Measurements from ENCODE around the gene PWWP2B.
A peak's percentile ranks its signal among the peaks of the same experiment; 100 is the strongest.

Gene PWWP2B

GRCh38 chr10:132440791-132441565, 44.0 kb downstream of the PWWP2B start:
- Histone ChIP-seq H3K36me3 (ENCODE audit: control insufficient read depth, insufficient read depth, low read length) (no peaks in the 10 kb centered on the region), H3K4me1 (ENCODE audit: control insufficient read depth, insufficient read depth, low read length) (peaks cover 4% of the 10 kb centered on the region), H3K4me3 (ENCODE audit: low read length) (no peak overlapping the region), H3K9ac (ENCODE audit: low read length) (no peak overlapping the region), H3K27me3 (ENCODE audit: control insufficient read depth, insufficient read depth, low read length) (no peaks in the 10 kb centered on the region), H3K9me3 (ENCODE audit: control insufficient read depth, low read length) (no peaks in the 10 kb centered on the region)

- H3K9me3 ChIP-seq (ENCODE audit: control insufficient read depth, low read length) = no peaks in the 10 kb centered on the region
- peaks cover 14% of the 10 kb centered on the region for H3K4me1 ChIP-seq (ENCODE audit: control insufficient read depth, insufficient read depth, low read length)
- H3K4me3 ChIP-seq (ENCODE audit: low read length) = no peak overlapping the region
- H3K27me3 ChIP-seq (ENCODE audit: control insufficient read depth, insufficient read depth, low read length) = no peaks in the 10 kb centered on the region
- H3K9ac ChIP-seq (ENCODE audit: low read length) = no peak overlapping the region
- no peaks in the 10 kb centered on the region for H3K36me3 ChIP-seq (ENCODE audit: control insufficient read depth, insufficient read depth, low read length)
Observed at GRCh38 chr10:132441818-132442524, 45.0 kb downstream of the PWWP2B start.

DNA sequence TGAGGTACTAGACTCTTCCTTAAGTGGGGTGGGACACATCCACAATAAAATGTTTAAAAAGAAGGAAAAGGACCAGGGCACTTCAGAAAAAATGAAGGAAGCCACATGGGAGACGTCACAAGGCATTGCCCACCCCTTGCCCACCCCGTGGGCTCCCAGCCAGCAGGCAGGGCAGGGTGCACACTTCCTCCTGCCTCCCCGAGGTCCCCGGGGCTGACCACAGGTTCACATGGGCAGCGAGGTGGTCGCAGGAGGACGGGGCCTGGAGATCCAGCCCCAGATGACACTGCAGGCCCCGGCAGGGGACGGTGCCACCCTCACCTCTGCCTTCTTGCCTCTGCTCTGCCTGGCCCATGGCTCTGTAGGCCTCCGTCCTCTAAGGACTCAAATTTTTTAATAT, 45.6 kb downstream of the PWWP2B start:
- Histone ChIP-seq H3K4me1 (ENCODE audit: control insufficient read depth, insufficient read depth, low read length) (peaks cover 17% of the 10 kb centered on the region), H3K9ac (ENCODE audit: low read length) (no peak overlapping the region), H3K36me3 (ENCODE audit: control insufficient read depth, insufficient read depth, low read length) (no peaks in the 10 kb centered on the region), H3K9me3 (ENCODE audit: control insufficient read depth, low read length) (no peaks in the 10 kb centered on the region), H3K4me3 (ENCODE audit: low read length) (no peak overlapping the region), H3K27me3 (ENCODE audit: control insufficient read depth, insufficient read depth, low read length) (no peaks in the 10 kb centered on the region)

GRCh38 chr10:132443605-132443982, 46.6 kb downstream of the PWWP2B start:
- H3K9ac ChIP-seq (ENCODE audit: low read length) = no peak overlapping the region
- no peaks in the 10 kb centered on the region for H3K9me3 ChIP-seq (ENCODE audit: control insufficient read depth, low read length)
- no peak overlapping the region for H3K4me3 ChIP-seq (ENCODE audit: low read length)
- no peaks in the 10 kb centered on the region for H3K27me3 ChIP-seq (ENCODE audit: control insufficient read depth, insufficient read depth, low read length)
- H3K4me1 ChIP-seq (ENCODE audit: control insufficient read depth, insufficient read depth, low read length) = peaks cover 24% of the 10 kb centered on the region
- H3K36me3 ChIP-seq (ENCODE audit: control insufficient read depth, insufficient read depth, low read length) = no peaks in the 10 kb centered on the region

DNA sequence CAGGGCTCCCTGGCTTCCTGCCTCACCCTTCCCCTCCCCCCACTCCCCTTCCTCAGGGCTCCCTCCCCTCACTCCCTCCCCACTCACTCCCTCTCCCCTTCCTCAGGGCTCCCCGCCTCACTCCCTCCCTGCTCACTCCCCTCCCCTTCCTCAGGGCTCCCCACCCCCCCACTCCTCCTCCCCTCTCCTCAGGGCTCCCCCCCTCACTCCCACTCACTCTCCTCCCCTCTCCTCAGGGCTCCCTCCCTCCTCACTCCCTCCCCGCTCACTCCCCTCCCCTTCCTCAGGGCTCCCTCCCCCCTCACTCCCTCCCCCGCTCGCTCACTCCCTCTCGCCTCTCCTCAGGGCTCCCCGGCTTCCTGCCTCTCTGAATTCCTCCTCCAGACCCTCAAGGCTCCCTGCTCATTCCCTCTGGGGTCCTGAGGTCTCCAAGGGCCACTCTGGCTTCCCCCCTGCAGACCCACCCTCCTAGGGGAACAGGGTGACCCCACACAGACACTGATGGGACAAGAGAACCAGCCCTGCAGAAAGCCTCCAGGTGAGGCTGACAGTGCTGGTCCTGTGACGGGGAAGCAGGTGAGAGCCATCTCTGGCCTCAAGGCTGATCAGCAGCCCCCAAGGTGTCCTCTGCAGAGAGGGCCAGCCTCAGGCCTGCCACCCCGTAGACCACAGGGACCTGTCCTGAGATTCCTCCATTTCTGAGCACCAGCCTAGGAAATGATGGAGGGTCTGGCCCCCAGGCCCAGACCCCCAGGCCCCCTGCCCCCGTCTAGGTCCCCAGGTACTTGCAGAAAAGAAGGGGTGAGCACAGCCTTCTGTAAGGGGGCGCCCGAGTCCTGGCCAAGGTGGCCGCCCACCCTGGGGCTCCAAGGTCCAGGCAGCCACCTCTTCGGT, 47.2 kb downstream of the PWWP2B start:
- no peaks in the 10 kb centered on the region for H3K9me3 ChIP-seq (ENCODE audit: control insufficient read depth, low read length)
- H3K9ac ChIP-seq (ENCODE audit: low read length) = no peak overlapping the region

DNA sequence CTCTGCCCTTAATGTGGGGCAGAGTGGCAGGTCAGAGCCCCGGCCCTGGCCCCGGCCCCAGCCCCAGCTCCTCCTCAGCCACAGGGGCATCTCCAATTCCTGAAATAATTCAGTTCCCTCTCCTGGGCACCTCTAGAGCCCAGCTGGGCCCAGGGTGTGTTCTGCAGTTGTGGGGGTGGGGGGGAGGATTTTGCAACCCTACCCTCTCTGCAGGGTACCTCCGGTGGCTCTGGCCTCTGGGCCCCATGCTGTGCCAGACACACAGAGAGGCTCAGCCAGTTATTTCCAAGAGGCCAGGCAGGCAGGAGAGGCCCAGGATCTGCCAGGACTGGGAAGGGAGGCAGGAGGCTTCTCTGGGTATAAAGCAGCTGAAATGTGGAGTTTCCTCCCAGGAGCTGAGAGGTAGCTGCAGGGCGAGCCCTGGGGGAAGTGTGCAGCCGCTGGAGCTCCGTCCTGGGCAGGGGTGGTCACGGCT, 47.9 kb downstream of the PWWP2B start:
- Histone ChIP-seq H3K4me1 (ENCODE audit: control insufficient read depth, insufficient read depth, low read length) (peaks cover 30% of the 10 kb centered on the region), H3K4me3 (ENCODE audit: low read length) (no peak overlapping the region)

More for the DNA sequence above, 47.2 kb downstream of the PWWP2B start:
- Histone ChIP-seq H3K36me3 (ENCODE audit: control insufficient read depth, insufficient read depth, low read length) (no peaks in the 10 kb centered on the region), H3K4me1 (ENCODE audit: control insufficient read depth, insufficient read depth, low read length) (peaks cover 24% of the 10 kb centered on the region), H3K27me3 (ENCODE audit: control insufficient read depth, insufficient read depth, low read length) (no peaks in the 10 kb centered on the region), H3K4me3 (ENCODE audit: low read length) (no peak overlapping the region)

GRCh38 chr10:132445516-132446194, 48.7 kb downstream of the PWWP2B start:
- H3K36me3 ChIP-seq (ENCODE audit: control insufficient read depth, insufficient read depth, low read length) = no peaks in the 10 kb centered on the region
- H3K4me1 ChIP-seq (ENCODE audit: control insufficient read depth, insufficient read depth, low read length) = peaks cover 33% of the 10 kb centered on the region
- H3K4me3 ChIP-seq (ENCODE audit: low read length) = no peak overlapping the region
- no peaks in the 10 kb centered on the region for H3K27me3 ChIP-seq (ENCODE audit: control insufficient read depth, insufficient read depth, low read length)
- H3K9ac ChIP-seq (ENCODE audit: low read length) = no peak overlapping the region
- H3K9me3 ChIP-seq (ENCODE audit: control insufficient read depth, low read length) = no peaks in the 10 kb centered on the region

More for the DNA sequence above, 47.9 kb downstream of the PWWP2B start:
- Histone ChIP-seq H3K9me3 (ENCODE audit: control insufficient read depth, low read length) (no peaks in the 10 kb centered on the region), H3K27me3 (ENCODE audit: control insufficient read depth, insufficient read depth, low read length) (no peaks in the 10 kb centered on the region), H3K36me3 (ENCODE audit: control insufficient read depth, insufficient read depth, low read length) (no peaks in the 10 kb centered on the region), H3K9ac (ENCODE audit: low read length) (no peak overlapping the region)

DNA sequence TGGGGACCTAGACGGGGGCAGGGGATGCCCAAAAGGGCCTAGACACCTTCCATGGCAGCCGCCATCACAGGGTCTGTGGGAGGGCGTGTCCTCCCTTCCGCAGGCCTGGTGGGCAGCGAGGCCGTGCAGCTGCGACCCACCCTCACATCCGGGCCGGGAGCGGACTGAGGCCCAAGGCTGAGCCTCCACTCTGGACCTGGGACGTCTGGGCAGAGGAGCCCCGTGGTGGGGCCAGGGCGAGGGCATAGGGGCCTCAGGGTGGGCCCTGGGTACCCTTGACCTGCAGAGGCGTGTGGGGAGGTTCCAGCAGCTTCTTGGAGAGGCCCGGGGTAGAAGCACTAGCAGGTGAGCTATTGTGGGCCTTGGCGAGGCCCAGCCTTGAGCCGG, 49.2 kb downstream of the PWWP2B start:
- Histone ChIP-seq H3K4me3 (ENCODE audit: low read length) (no peak overlapping the region), H3K36me3 (ENCODE audit: control insufficient read depth, insufficient read depth, low read length) (no peaks in the 10 kb centered on the region), H3K4me1 (ENCODE audit: control insufficient read depth, insufficient read depth, low read length) (peaks cover 39% of the 10 kb centered on the region), H3K27me3 (ENCODE audit: control insufficient read depth, insufficient read depth, low read length) (no peaks in the 10 kb centered on the region), H3K9ac (ENCODE audit: low read length) (peak overlapping the region; percentile 79), H3K9me3 (ENCODE audit: control insufficient read depth, low read length) (no peaks in the 10 kb centered on the region)

GRCh38 chr10:132446661-132447445, 49.9 kb downstream of the PWWP2B start:
- H3K4me3 ChIP-seq (ENCODE audit: low read length) = peak overlapping the region; percentile 17
- peak overlapping the region; percentile 79 for H3K9ac ChIP-seq (ENCODE audit: low read length)

GRCh38 chr10:132447446-132448247, 50.6 kb downstream of the PWWP2B start:
- H3K4me1 ChIP-seq (ENCODE audit: control insufficient read depth, insufficient read depth, low read length) = peaks cover 53% of the 10 kb centered on the region
- H3K36me3 ChIP-seq (ENCODE audit: control insufficient read depth, insufficient read depth, low read length) = no peaks in the 10 kb centered on the region
- H3K9ac ChIP-seq (ENCODE audit: low read length) = peak overlapping the region; percentile 79
- no peaks in the 10 kb centered on the region for H3K27me3 ChIP-seq (ENCODE audit: control insufficient read depth, insufficient read depth, low read length)
- H3K4me3 ChIP-seq (ENCODE audit: low read length) = peak overlapping the region; percentile 17
- H3K9me3 ChIP-seq (ENCODE audit: control insufficient read depth, low read length) = no peaks in the 10 kb centered on the region

More at GRCh38 chr10:132446661-132447445, 49.9 kb downstream of the PWWP2B start:
- Histone ChIP-seq H3K27me3 (ENCODE audit: control insufficient read depth, insufficient read depth, low read length) (no peaks in the 10 kb centered on the region), H3K36me3 (ENCODE audit: control insufficient read depth, insufficient read depth, low read length) (no peaks in the 10 kb centered on the region), H3K9me3 (ENCODE audit: control insufficient read depth, low read length) (no peaks in the 10 kb centered on the region), H3K4me1 (ENCODE audit: control insufficient read depth, insufficient read depth, low read length) (peaks cover 45% of the 10 kb centered on the region)
